ENCODE data around the gene HS3ST5.
"Not testable (repeated sequence)": the region's sequence is repeated elsewhere in the genome, so short reads cannot be mapped to it uniquely, and the experiment has no call there.

HS3ST5 gene

DNA sequence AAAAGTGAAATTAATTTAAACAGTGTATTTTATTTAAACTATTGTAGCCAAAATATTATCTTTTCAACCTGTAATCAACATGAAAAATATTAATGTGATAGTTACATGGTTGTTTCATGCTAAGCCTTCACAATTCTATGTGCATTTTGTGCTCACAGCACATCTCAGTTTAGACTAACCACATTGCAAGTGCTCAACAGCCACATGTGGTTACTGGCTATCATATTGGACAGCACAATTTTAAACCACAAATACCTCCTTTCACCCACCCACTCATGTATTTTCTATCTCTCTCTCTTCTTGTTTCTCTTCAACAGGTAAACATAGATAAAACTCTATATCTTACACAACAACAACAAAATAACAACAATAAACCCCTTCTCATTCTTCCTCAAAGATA is 12.5 kb upstream of the HS3ST5 start:
- FAIRE-seq (no peak), DNase-seq (ENCODE audit: insufficient read length, low spot score) (no peak)
- TF ChIP-seq POLR2A (IDR thresholded peaks at IDR 0.05; ENCODE audit: low read depth, low read length), result no peak

GRCh38 chr6:114354482-114354881 is 11.7 kb upstream of the HS3ST5 start:
- TF ChIP-seq POLR2A (IDR thresholded peaks at IDR 0.05; ENCODE audit: low read depth, low read length), result no peak
- no peak for FAIRE-seq
- no peak for DNase-seq (ENCODE audit: insufficient read length, low spot score)

GRCh38 chr6:114346451-114346850 is 3.6 kb upstream of the HS3ST5 start:
- FAIRE-seq, result no peak
- DNase-seq (ENCODE audit: insufficient read length, low spot score), result no peak
- no peak for TF ChIP-seq POLR2A (IDR thresholded peaks at IDR 0.05; ENCODE audit: low read depth, low read length)

DNA sequence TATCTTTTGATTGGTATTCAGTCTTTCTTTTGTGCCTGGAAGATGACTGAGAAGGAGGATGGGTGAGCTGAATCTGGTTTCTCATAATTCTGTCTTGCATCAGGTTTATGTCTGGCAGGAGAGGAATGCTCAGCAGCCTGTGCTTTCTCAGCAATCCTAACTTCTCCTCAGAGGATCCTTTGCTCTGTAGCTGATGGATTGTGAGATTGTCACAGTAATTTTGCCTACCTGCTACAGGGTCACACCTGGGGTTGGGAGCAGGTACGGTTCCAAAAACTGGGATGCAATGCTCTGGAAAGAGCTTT is 2.1 kb upstream of the HS3ST5 start:
- DNase-seq (ENCODE audit: insufficient read length, low spot score) (no peak), FAIRE-seq (no peak)
- no peak for TF ChIP-seq POLR2A (IDR thresholded peaks at IDR 0.05; ENCODE audit: low read depth, low read length)

GRCh38 chr6:114344246-114344970 is 1.6 kb upstream of the HS3ST5 start:
- no peak for DNase-seq (ENCODE audit: insufficient read length, low spot score)
- no peak for FAIRE-seq
- TF ChIP-seq POLR2A (IDR thresholded peaks at IDR 0.05; ENCODE audit: low read depth, low read length), result no peak

GRCh38 chr6:114343782-114344144 is 940 bp upstream of the HS3ST5 start:
- TF ChIP-seq POLR2A (IDR thresholded peaks at IDR 0.05; ENCODE audit: low read depth, low read length), result no peak
- FAIRE-seq (no peak), DNase-seq (ENCODE audit: insufficient read length, low spot score) (no peak)

- no peak for FAIRE-seq
- no peak for TF ChIP-seq POLR2A (IDR thresholded peaks at IDR 0.05; ENCODE audit: low read depth, low read length)
- DNase-seq (ENCODE audit: insufficient read length, low spot score), result no peak
These were observed 567 bp downstream of the HS3ST5 start for GRCh38 chr6:114342086-114342825.

DNA sequence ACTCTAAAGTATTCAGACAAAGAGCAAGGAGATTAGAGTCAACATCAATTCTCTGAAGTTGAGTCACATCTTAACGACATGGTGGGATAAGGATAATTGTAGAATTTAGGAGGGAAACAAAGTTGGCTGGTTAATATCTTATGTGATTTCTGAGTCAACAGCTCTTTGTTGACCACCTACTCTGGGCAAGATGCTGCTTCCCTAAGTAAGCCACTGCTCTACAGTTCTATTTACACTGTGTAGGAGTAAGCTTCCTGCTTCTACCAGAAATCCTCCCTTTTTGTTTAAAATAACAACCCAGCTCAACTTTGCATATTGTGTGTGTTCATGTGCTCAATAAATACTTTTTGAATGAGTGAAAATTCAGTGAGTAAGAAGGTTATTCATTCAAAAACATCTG is 3.1 kb downstream of the HS3ST5 start:
- TF ChIP-seq POLR2A (IDR thresholded peaks at IDR 0.05; ENCODE audit: low read depth, low read length), result no peak
- no peak for FAIRE-seq
- no peak for DNase-seq (ENCODE audit: insufficient read length, low spot score)

DNA sequence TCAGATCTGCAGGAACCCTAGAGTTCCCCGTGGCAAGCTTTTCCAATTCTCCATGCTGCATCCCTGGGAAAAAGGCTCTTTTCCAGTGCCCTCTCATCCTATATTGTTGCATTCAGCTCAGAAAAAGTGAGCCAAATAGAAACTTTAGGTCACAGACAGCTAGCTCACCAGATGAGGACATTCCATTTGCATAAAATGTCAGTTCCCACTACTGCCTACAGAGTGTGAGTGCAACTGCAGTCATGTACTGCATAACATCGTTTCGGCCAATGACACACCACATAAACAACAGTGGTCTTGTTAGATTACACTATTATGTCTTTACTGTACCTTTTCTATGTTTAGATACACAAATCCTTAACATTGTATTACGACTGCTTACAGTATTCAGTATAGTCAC is 8.6 kb downstream of the HS3ST5 start:
- no peak for DNase-seq (ENCODE audit: insufficient read length, low spot score)
- TF ChIP-seq POLR2A (IDR thresholded peaks at IDR 0.05; ENCODE audit: low read depth, low read length), result no peak
- FAIRE-seq, result no peak

DNA sequence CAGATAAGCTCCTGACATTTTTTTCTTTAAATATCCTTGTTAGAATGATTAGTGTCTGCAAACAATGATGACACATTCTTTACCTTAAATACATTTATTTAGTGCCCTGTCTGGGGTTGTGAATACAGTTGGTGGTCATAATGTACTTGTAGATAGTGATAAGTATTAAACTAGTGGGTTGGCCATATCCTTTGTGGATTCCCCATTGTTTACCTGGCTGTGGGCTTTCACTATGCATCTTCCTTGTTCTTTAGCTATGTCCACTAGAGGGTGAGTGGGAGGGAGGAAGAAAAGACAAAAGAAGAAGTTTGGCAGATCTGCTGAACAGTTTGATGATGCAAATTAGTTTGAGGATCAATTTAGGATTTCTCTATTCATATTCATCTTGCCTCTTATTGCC is 15.7 kb downstream of the HS3ST5 start:
- TF ChIP-seq POLR2A (IDR thresholded peaks at IDR 0.05; ENCODE audit: low read depth, low read length), result no peak
- DNase-seq (ENCODE audit: insufficient read length, low spot score) (no peak), FAIRE-seq (no peak)

- DNase-seq (ENCODE audit: insufficient read length, low spot score) (no peak), FAIRE-seq (no peak)
- TF ChIP-seq POLR2A (IDR thresholded peaks at IDR 0.05; ENCODE audit: low read depth, low read length), result no peak
These were observed 19.0 kb downstream of the HS3ST5 start for GRCh38 chr6:114323784-114324183.

GRCh38 chr6:114319749-114320148 is 23.1 kb downstream of the HS3ST5 start:
- FAIRE-seq, result no peak
- no peak for TF ChIP-seq POLR2A (IDR thresholded peaks at IDR 0.05; ENCODE audit: low read depth, low read length)
- no peak for DNase-seq (ENCODE audit: insufficient read length, low spot score)

GRCh38 chr6:114315831-114316595 is 26.8 kb downstream of the HS3ST5 start:
- no peak for FAIRE-seq
- TF ChIP-seq POLR2A (IDR thresholded peaks at IDR 0.05; ENCODE audit: low read depth, low read length), result no peak
- no peak for DNase-seq (ENCODE audit: insufficient read length, low spot score)

DNA sequence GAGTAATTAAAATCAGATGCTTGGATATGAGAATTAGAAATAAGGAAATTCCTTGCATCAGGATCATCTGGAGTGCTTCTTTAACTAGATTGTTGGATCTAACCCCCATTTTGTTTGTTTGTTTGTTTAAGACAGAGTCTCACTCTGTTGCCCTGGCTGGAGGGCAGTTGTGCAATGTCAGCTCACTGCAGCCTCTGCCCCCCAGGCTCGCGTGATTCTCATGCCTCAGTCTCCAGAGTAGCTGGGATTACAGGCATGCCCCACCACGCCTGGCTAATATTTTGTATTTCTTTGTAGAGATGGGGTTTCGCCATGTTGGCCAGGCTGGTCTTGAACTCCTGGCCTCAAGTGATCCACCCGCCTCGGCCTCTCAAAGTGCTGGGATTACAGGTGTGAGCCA is 29.0 kb downstream of the HS3ST5 start:
- not testable (repeated sequence) for FAIRE-seq; DNase-seq (ENCODE audit: insufficient read length, low spot score)

- DNase-seq (ENCODE audit: insufficient read length, low spot score), result no peak
- TF ChIP-seq POLR2A (IDR thresholded peaks at IDR 0.05; ENCODE audit: low read depth, low read length), result no peak
- no peak for FAIRE-seq
These were observed 29.9 kb downstream of the HS3ST5 start for GRCh38 chr6:114312931-114313330.
